GM21576 (cell line): ENCODE data around the gene PTPRD.

Experiments
- ATAC-seq: cut with Tn5 transposase; IDR thresholded peaks from one replicate; pipeline ENCODE4 v1.9.1; 2021; ENCODE audit warnings: mild to moderate bottlenecking, moderate library complexity; ENCODE audit not compliant: unreplicated experiment

The PTPRD gene

GRCh38 chr9:8570776-8571175, 2042.0 kb downstream of the PTPRD start:
- no peak for ATAC-seq

DNA sequence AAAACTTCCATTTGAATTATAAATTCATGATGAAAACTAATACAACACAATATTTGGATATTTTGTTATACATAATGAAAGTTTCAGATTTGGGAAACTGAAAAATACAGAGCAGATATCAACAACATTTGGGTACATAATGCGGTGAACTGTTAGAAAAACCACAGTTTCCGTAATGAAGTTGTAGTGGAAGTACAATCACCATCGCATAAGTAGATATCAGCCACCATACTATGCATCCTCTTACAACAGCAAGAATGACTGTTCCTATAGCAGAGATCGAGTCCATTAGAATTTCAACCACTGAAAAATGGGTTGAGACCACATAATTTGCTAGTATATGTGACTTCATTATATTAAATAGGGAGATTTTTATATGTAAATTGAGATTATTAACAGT, 2043.0 kb downstream of the PTPRD start:
- ATAC-seq: no peak

- no peak for ATAC-seq
Observed at GRCh38 chr9:8567963-8568579, 2044.7 kb downstream of the PTPRD start.

GRCh38 chr9:8564960-8565359, 2047.8 kb downstream of the PTPRD start:
- no peak for ATAC-seq

DNA sequence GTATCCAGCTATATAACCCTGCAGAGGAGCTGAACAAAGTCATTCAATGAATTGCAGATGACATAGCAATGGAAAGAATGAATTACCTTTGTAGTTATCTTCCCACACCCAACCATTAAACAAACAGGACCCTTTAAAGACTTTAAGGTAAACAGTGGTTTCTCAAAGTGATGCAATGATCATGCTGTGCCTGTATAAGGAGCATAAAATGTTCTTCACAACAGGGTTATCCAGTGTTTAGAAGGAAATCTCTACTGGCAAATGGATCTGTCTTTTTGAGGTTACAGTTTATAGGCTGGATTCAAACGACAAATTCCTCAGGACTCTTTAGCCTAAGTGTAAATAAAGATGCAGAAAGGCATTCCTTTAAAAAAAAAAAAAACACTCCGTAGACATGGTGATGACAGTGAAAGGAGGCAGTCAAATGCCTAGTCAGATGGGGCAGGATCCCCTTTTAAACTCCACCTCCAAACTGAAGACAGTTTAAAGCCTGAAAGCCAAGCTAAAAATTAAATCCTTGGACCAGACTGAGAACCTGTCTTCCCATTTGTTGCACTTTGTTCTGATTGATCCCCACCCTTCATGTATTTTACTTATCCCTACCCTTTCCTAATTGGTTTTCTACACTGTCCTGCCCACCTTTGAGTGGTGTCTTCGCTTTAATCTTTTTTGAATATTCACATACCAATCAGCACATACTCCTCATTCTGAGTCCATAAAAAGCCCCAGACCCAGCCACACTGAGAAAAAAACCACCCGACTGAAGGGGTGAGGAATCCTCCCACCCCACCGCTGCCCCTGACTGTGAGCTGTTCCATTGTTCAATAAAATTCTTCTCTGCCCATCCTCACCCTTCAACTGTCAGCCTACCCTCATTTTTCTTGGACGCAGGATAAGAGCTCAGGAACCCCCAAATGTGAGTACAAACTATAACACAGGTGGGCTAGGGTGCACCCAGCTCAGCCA, 2052.0 kb downstream of the PTPRD start:
- ATAC-seq: no peak

DNA sequence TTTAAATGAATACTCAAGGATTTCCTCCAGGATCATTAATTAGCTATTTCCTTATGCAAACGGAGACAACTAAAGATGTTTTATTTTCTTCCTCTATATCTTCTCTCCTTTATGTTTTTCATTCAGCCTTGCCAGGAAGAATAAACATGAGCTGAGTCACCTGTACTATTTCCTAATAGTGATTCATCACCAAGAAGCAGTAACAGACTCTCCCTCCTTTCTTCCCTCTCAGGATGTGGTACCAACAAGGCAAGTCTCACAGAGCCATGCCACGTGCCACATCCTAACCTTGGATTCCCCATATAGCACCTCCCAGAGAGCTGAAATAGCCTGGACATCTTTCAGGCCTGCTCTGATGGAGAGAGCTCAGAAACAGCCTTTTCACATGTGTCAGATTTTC, 2054.6 kb downstream of the PTPRD start:
- no peak for ATAC-seq

DNA sequence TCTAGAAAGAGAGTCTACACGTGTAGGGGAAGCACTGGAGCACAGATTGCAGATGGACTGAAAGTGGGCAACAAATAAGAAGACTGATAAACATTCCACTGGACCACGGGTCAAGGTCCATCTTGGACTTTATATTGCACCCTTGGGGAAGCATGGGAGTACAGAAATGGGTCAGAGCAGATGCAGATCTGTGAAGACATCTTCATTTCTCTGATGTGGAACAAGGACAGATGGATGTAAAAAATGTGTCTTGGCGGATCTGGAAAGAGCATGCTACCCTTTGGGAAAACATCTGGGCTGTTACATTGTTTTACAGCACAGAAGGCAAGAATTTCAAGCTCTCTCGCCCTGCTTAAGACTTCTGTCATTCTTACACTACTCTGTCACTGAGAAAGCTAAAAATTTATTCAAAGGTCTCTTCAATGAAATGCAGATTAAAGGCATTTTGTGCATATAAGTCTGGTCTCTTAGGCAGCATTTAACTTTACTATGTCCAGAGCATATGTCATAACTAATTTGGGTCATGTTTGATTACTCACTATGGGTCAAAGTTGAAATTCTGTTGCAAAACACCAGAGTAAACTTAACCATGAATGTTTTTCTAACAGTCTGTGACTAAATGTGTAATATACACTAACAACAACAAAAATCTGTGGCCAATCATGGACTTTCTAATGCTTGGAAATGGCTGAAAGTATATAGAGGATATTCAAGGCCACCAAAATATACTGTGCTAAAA, 2056.9 kb downstream of the PTPRD start:
- no peak for ATAC-seq

DNA sequence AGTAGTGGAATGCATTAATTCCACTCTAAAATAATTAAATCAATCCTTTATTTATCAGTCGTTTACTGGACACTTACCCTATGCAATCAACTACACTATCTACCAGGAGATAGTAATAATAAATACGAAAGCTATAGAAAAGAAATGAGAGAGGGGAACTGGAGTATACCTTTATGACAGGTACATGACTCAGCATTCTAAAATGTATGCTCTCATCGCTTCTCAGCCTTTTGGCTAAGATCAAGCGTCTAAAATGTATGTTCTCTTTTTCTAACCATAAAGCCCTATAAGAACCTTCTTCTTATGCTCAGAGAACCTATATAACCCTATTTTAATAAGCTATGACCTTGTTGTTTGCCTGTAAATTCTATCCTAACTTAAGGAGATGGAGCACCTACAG, 2059.4 kb downstream of the PTPRD start:
- ATAC-seq: no peak

GRCh38 chr9:8552732-8553131, 2060.1 kb downstream of the PTPRD start:
- ATAC-seq: no peak

- ATAC-seq: no peak
Observed at GRCh38 chr9:8549214-8549613, 2063.6 kb downstream of the PTPRD start.

DNA sequence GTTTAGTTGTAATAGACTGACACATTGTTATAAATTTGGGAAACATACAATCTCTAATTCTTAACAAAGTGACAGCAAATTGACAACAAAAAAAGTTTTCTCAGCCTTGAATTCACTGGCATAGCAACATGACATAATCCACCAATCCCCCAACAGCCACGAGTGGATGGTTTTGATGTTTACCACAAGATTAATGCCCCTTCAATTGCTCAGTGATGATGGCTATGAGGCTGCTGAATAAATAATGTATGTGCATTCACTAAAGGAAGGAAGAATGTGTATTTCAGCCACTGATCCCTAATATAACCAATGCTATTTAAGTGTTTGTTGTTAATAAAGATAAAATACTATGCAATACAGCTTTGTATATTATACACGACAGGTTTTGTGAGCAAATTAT, 2069.6 kb downstream of the PTPRD start:
- no peak for ATAC-seq

DNA sequence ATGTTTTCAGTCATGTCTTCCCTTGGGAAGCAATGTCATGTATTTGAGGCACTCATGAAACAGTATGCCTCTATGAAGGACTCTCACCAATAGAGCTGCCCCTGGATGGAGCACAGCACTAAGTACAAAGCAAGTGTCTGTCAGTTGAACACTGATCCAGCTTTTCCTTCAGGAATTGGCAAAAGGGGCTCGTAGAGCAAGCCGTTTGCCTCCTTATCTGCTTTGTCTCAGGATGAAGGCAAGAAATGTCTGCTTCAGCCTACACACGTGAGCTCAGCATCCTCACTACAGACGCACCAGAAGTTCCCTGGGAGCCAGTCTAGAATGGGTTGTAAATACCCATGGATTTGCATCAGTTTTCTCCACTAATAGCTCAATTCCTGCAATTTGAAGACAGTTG, 2070.3 kb downstream of the PTPRD start:
- ATAC-seq: no peak

GRCh38 chr9:8539681-8540197, 2073.1 kb downstream of the PTPRD start:
- no peak for ATAC-seq

- ATAC-seq: no peak
Observed at GRCh38 chr9:8536845-8537244, 2076.0 kb downstream of the PTPRD start.

DNA sequence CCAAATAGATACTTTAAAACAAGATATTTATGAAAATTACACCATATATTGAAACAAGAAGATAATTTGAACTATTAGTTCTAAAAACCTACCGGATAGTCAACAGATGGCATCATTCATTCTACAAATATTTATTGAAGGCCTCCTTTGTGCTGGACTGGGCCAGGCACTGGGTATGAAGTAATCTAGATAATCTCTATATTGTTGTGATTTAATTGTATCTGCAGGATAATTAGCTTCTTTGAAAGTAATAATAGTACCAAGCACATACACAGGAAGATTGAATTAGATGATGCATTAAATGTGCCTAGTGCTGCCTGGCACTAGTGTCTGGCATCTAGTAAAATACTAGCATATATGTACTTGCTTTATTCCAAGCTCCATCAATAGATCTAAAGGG, 2078.0 kb downstream of the PTPRD start:
- no peak for ATAC-seq

DNA sequence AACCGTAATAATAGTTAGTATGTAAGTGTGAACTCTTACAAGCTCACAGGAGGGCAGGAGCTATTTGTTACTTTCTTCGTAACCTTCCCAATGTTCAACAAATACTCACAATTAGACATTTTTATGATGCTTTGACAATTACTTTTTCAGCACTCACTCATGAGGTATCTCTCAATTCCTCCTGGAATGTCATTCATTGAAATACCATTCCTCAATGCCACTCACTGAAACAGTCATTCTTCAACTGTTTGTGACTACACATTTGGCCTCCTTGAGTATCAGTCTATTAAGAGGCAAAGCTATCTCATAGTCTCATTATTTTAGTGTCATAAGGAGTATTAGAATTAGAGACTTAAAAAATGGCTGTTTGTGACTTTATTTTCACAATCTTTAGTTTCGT, 2079.1 kb downstream of the PTPRD start:
- ATAC-seq: no peak

DNA sequence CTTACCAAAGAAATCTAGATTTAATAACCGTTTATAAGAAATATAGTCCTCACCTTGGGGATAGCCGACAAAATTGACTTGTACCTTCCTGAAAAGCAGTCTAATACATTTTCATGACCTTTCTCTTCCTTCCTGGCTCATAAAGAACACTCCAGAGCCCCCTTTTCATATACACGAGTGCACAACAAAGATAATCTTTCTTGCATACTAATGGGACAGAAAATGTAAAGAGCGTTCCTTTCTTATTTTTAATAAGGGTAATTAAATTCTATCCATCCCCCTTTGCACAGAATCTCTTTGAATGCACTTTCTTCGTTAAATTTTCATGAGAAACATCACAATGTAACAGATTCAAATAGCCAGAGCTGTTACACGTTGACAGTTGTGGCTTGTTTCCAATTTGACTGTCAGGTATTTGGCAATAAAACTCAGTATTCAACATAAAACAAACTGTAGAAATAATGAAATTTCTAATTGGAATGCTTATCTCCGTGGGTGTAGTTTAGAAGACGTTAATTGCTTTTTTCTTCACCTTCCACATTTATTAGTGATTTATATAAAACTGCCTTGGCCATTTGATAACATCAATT, 2080.9 kb downstream of the PTPRD start:
- ATAC-seq: no peak

DNA sequence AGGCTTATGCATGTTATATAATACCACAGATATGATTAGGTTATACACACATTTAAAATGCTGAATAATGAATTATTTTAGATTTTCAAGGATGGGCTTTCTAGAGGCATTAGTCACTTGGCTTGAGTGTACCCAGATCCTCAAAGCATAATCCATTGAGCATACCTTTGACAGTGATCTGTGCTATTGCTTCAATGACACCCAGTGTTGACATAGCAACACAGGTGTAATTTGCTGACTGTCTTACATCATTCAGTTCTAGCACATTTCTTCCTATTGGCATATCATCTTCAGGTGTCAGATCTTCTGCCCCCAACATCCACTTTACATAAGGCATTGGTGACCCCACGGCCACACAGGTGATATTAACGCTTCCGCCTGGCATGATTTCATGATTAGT, 2091.7 kb downstream of the PTPRD start:
- no peak for ATAC-seq

- ATAC-seq: no peak
Observed at GRCh38 chr9:8515748-8516147, 2097.1 kb downstream of the PTPRD start.

GRCh38 chr9:8514760-8515159, 2098.0 kb downstream of the PTPRD start:
- ATAC-seq: no peak

DNA sequence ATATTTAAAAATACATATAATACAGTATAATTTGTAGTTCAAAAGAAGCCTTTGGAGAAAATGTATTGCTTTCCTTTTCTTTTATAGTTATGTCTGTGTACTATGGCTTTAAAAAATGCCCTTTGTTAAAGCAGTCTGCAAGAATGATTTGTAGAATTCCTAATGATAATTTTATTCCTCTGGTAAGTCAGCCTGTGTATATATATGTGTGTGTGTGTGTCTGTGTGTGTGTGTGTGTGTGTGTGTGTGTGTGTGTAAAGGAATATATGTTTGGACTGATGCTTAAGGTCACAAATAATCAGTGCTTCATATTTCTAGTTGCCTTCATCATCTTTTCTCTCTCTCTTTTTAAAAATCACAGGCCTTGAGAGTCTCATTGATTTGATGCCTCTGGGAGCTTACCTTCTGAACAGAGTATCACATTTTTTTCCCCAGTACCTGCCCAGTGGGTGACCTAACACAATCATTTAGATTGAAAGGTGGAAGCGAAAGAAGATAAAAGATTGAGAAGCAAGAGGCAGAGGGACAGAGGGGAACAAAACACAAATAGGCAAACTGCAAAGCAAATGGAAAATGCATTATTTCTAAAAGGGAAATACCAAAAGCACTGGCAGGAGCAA, 2104.0 kb downstream of the PTPRD start:
- no peak for ATAC-seq
